Fibroblast of mammary gland (primary cell): ENCODE measurements around the gene ADAMTS5.

Source experiments
- DNase-seq: peaks from one replicate; pipeline ENCODE4 v3.0.0-alpha.2; 2010; ENCODE audit warnings: low read depth
- H3K4me3 ChIP-seq: 2 replicates; pipeline ENCODE4 v1.5.1; 2011; ENCODE audit warnings: low read depth, mild to moderate bottlenecking, low read length, moderate library complexity; ENCODE audit not compliant: control insufficient read depth
- CTCF ChIP-seq: conservative IDR thresholded peaks from 2 replicates; pipeline ENCODE4 v1.5.1; 2011; ENCODE audit warnings: low read depth, low read length, inconsistent platforms; ENCODE audit not compliant: control insufficient read depth, insufficient read depth

Gene ADAMTS5

DNA sequence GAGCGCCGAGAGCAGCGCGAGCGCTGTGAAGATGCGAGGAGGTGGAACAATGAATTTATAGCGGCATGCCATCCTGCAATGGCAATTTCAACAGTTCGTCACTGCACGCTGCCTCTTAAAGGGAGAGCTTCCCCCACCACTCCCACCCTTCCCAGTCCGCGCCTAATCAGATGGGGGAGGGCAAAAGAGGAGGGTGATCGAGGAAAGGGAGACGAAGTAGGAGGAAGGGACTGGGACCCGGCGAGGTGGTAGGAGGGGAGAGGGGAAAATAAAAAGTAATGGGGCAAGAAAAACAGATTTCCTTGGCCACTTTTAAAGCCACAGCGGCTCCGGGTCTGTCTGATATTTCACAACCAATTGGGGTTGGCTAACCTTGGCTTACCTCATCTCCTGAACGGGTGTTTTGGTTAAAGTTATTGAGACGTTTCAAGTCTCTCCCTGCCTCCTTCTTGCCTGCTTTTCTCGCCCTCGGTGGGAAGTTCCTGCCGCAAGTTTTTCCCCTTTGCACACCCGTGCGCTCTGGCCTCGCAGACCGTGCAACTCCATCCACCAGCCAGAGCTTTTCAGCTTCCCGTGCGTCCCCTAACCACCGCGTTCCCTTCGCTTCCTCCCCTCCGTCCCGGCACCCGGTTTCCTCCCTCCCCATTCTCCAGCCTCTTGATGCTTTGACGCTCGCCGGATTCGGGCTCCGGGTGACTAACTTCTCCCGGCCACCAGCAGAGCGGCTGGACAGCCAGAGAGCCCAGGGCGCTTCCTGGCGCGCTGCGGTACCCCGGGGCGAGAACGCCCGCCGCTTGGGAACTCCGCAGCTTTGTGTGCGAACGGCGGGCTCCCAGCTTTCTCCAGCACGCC is at the start of gene ADAMTS5:
Gene ADAMTS5, minus strand, starts transcription at position 27 of the 852 bp plus-strand sequence. CDS start 697 bp downstream, outside the sequence.
- TF ChIP-seq CTCF, result no peak
- peak within 1 kb of the TSS; percentile 63 for H3K4me3 ChIP-seq
- DNase-seq, result peak; percentile 82

- no peak overlapping the region for H3K4me3 ChIP-seq
- DNase-seq, result no peak
- TF ChIP-seq CTCF, result no peak
Observed at GRCh38 chr21:27001526-27001925, 34.6 kb upstream of the ADAMTS5 start.

DNA sequence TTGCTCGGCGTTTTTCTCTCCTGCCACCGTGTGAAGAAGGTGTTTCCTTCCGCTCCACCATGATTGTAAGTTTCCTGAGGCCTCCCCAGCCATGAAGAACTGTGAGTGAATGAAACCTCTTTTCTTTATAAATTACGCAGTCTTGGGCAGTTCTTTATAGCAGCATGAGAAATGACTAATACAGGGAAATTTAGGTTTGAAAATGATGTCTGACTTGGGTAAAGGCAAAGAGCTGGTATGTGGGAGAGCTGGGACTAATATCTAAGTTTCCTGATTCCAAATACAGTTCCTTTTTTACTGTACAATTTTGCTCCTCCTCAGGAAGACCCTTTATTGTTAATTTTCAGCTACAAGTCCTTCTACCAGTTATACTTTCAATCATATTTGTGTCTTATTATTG is 16.7 kb upstream of the ADAMTS5 start:
- H3K4me3 ChIP-seq, result no peak overlapping the region
- no peak for TF ChIP-seq CTCF
- no peak for DNase-seq

- no peak overlapping the region for H3K4me3 ChIP-seq
- no peak for TF ChIP-seq CTCF
- peak; percentile 82 for DNase-seq
Observed at GRCh38 chr21:26982767-26983166, 15.9 kb upstream of the ADAMTS5 start.

DNA sequence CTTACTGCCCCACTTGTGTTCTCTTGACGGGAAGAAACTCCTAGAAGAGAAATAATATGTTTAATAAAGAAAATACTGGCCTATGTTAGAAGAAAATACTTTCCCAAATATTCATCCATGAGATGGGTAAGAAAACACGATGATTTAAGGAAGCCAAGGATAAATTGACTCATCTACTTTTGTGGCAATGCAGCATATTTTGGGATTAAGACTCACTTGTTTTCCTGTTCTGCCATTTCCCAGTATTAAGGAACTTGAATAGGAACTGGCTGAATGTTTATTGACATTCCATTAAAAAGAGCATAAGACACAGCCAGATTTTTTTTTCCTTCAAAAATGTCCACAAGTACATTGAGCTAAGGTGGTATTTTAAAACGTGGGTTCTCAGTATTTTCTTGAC is 10.9 kb upstream of the ADAMTS5 start:
- no peak for TF ChIP-seq CTCF
- H3K4me3 ChIP-seq, result no peak overlapping the region

GRCh38 chr21:26973226-26973625 is 6.3 kb upstream of the ADAMTS5 start:
- no peak for TF ChIP-seq CTCF

More for the DNA sequence above, 10.9 kb upstream of the ADAMTS5 start:
- peak; percentile 61 for DNase-seq

DNA sequence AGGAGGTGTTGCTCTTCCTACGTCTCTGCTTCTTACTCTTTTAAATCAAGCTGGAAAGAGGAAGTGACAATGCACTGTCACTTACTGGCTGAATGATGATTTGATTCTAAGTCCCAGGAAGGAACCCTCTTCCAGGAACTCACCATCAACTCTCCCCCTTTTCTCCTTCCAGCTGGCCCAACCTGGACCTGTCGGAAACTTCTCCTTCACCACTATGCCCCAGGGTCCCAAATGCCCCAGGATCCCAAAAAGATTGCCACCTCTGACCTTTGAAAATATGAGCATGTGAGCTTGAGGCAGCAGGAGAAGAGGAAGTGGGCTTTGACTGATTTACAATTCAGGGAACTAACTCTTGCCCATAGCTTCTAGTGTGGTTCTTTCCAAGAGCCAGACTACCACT is 5.3 kb upstream of the ADAMTS5 start:
- H3K4me3 ChIP-seq, result no peak overlapping the region
- DNase-seq, result no peak
- no peak for TF ChIP-seq CTCF

More at GRCh38 chr21:26973226-26973625, 6.3 kb upstream of the ADAMTS5 start:
- no peak overlapping the region for H3K4me3 ChIP-seq
- no peak for DNase-seq
